ENCODE data around the gene PSMG2. TPM values are rescaled to one million over a fixed set of nuclear protein-coding genes. Genes with fewer than 3 reads are reported as not detected.

The PSMG2 gene
- total and polyA plus RNA-seq, 12 donors = 36.2 to 64.7 (median 47.6) TPM

DNA sequence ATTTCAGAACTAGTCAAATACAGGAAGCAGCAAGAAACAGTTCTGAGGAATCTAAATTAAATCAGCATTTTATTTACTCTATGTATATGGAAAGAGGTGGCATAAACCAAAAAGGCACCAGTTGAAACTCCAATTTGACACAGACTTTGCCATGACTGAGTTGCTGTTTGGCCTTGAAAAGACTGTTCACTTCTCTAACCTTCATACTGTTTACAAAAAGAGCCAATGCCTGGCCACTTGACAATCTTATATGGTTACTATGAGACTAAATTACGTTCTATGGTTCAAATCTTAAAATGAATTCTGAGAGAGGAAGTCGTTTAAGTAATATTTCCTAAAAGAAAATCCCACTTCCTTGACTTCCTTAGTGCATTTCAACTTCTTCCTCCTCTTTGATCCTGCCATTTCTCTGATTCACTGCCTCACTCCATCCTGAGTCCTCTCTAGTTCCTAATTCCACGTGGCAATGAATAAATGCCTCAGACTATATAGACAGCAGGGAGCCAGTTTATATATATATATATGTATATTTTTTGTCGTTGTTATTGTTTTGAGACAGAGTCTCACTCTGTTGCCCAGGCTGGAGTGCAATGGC, 13.5 kb upstream of the PSMG2 start:
- H3K27me3 ChIP-seq = no peaks in the 10 kb centered on the region
- peaks cover 0 to 74% (median 0%) of the 10 kb centered on the region in 9 donors for H3K36me3 ChIP-seq
- DNase-seq (no peak), ATAC-seq (no peak)
- H3K4me3 ChIP-seq = no peak overlapping the region
- 67 to 76% methylated on average over 4 of the region's 4 CpGs for WGBS, 2 donors
- H3K27ac ChIP-seq = no peak overlapping the region
- H3K4me1 ChIP-seq = no peaks in the 10 kb centered on the region
- TF ChIP-seq, protein P1, sequence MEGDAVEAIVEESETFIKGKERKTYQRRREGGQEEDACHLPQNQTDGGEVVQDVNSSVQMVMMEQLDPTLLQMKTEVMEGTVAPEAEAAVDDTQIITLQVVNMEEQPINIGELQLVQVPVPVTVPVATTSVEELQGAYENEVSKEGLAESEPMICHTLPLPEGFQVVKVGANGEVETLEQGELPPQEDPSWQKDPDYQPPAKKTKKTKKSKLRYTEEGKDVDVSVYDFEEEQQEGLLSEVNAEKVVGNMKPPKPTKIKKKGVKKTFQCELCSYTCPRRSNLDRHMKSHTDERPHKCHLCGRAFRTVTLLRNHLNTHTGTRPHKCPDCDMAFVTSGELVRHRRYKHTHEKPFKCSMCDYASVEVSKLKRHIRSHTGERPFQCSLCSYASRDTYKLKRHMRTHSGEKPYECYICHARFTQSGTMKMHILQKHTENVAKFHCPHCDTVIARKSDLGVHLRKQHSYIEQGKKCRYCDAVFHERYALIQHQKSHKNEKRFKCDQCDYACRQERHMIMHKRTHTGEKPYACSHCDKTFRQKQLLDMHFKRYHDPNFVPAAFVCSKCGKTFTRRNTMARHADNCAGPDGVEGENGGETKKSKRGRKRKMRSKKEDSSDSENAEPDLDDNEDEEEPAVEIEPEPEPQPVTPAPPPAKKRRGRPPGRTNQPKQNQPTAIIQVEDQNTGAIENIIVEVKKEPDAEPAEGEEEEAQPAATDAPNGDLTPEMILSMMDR (IDR thresholded peaks at IDR 0.05) = no peak
- H3K9me3 ChIP-seq = no peaks in the 10 kb centered on the region
- intact Hi-C loops (cut with DNase I) = no loop called here

DNA sequence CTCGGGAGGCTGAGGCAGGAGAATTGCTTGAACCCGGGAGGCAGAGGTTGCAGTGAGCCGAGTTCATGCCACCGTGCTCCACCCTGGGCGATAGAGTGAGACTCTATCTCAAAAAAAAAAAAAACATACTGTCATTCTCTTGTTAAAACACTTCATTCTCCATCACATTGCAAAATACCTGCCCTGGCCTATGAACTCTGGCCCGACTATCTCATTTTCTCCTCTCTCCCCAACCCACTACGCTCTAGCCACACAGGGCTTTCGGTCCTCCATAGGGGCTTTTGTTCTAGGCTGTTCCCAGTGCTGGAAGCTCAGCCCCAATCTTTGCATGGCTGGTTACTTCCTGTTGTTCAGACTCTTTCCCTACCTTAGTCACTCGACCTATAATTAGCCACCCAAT, 10.6 kb upstream of the PSMG2 start:
- Histone ChIP-seq H3K4me3 (no peak overlapping the region), H3K9me3 (no peaks in the 10 kb centered on the region), H3K27me3 (no peaks in the 10 kb centered on the region), H3K36me3 (peaks cover 0 to 76% (median 0%) of the 10 kb centered on the region in 9 donors), H3K27ac (no peak overlapping the region), H3K4me1 (no peaks in the 10 kb centered on the region)
- DNase-seq = no peak
- WGBS, 2 donors = 90 to 97% methylated on average over 9 of the region's 9 CpGs
- ATAC-seq = no peak
- TF ChIP-seq, protein P1 (IDR thresholded peaks at IDR 0.05) = no peak
- intact Hi-C loops (cut with DNase I) = no loop called here

DNA sequence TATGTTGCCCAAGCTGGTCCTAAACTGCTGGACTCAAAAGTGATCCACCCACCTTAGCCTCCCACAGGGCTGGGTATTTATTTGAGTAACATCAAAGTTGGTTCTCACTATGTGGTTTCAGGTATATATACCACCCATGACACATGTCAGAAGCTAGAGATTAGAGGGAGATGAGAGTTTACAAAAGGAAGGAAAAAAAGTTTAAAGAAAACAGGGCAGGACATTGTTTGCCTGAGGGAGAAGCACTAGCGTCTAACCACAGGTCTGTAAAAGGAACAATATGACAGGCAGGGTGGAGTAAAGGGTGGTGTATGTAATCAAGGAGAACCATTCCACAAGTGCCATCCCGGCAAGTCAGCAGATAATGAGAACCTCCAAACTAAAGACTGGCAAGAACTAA, 8.8 kb upstream of the PSMG2 start:
- WGBS, 2 donors = 82% methylated on average over 2 of the region's 2 CpGs
- H3K4me1 ChIP-seq = no peaks in the 10 kb centered on the region
- ATAC-seq (no peak), DNase-seq (no peak)
- H3K4me3 ChIP-seq = no peak overlapping the region
- H3K27ac ChIP-seq = no peak overlapping the region
- TF ChIP-seq, protein P1 (IDR thresholded peaks at IDR 0.05) = no peak
- H3K9me3 ChIP-seq = no peaks in the 10 kb centered on the region
- intact Hi-C loops (cut with DNase I) = no loop called here
- peaks cover 0 to 85% (median 7%) of the 10 kb centered on the region in 9 donors for H3K36me3 ChIP-seq
- no peaks in the 10 kb centered on the region for H3K27me3 ChIP-seq

DNA sequence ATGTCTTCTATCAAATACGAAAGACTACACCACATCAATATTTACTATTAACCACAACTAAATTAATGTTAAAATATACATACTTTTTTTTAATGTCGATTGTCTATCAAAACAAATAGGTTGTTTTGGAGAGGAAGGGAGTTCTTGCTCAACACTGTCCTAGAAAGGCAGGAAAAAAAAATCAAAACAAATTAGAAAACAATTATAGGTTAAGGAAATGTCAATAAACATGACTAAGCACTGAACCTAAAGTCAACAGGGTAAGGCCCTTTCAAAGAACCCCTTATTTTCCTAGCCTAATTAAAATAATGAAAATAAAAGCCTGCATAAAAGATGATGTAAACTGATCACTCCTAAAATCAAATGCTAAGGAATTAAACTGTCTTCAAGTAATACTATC, 3.1 kb upstream of the PSMG2 start:
- no peaks in the 10 kb centered on the region for H3K9me3 ChIP-seq
- WGBS, 2 donors = 93 to 94% methylated on average over 2 of the region's 2 CpGs
- H3K4me3 ChIP-seq = no peak overlapping the region
- H3K27me3 ChIP-seq = no peaks in the 10 kb centered on the region
- intact Hi-C loops (cut with DNase I) = no loop called here
- DNase-seq (no peak), ATAC-seq (no peak)
- peaks cover 4 to 41% (median 25%) of the 10 kb centered on the region in 9 donors for H3K4me1 ChIP-seq
- peaks cover 0 to 57% (median 11%) of the 10 kb centered on the region in 9 donors for H3K36me3 ChIP-seq
- TF ChIP-seq, protein P1 (IDR thresholded peaks at IDR 0.05) = no peak
- no peak overlapping the region for H3K27ac ChIP-seq
